ENCODE results near the gene ZEB2.

ZEB2 gene

GRCh38 chr2:144412709-144413108 lies 107.2 kb downstream of the ZEB2 start:
- no peak for DNase-seq

GRCh38 chr2:144411473-144411872 lies 108.4 kb downstream of the ZEB2 start:
- DNase-seq = no peak

GRCh38 chr2:144409241-144409640 lies 110.7 kb downstream of the ZEB2 start:
- no peak for DNase-seq

GRCh38 chr2:144407262-144407661 lies 112.7 kb downstream of the ZEB2 start:
- no peak for DNase-seq

- DNase-seq = no peak
Observed at GRCh38 chr2:144405982-144406788, 113.7 kb downstream of the ZEB2 start.

GRCh38 chr2:144405321-144405720 lies 114.6 kb downstream of the ZEB2 start:
- no peak for DNase-seq

GRCh38 chr2:144404586-144405314 lies 115.2 kb downstream of the ZEB2 start:
- no peak for DNase-seq

GRCh38 chr2:144403933-144404332 lies 116.0 kb downstream of the ZEB2 start:
- DNase-seq = peak; percentile 82

- DNase-seq = peak; percentile 81
Observed at GRCh38 chr2:144402251-144402650, 117.7 kb downstream of the ZEB2 start.

- DNase-seq = no peak
Observed at GRCh38 chr2:144401036-144401435, 118.9 kb downstream of the ZEB2 start.

GRCh38 chr2:144396318-144396717 lies 123.6 kb downstream of the ZEB2 start:
- DNase-seq = no peak

- no peak for DNase-seq
Observed at GRCh38 chr2:144390424-144391020, 129.4 kb downstream of the ZEB2 start.

GRCh38 chr2:144389930-144390311 lies 130.0 kb downstream of the ZEB2 start:
- DNase-seq = no peak

- peak; percentile 69 for DNase-seq
Observed at GRCh38 chr2:144389151-144389929, 130.6 kb downstream of the ZEB2 start.

- DNase-seq = no peak
Observed at GRCh38 chr2:144385381-144385780, 134.5 kb downstream of the ZEB2 start.

GRCh38 chr2:144383571-144384100 lies 136.3 kb downstream of the ZEB2 start:
- no peak for DNase-seq

GRCh38 chr2:144382849-144383248 lies 137.1 kb downstream of the ZEB2 start:
- DNase-seq = no peak

GRCh38 chr2:144381716-144382115 lies 138.2 kb downstream of the ZEB2 start:
- DNase-seq = no peak

- DNase-seq = no peak
Observed at GRCh38 chr2:144379851-144380311, 140.0 kb downstream of the ZEB2 start.

GRCh38 chr2:144378551-144378950 lies 141.4 kb downstream of the ZEB2 start:
- no peak for DNase-seq

GRCh38 chr2:144377914-144378313 lies 142.0 kb downstream of the ZEB2 start:
- no peak for DNase-seq

GRCh38 chr2:144376926-144377325 lies 143.0 kb downstream of the ZEB2 start:
- no peak for DNase-seq

GRCh38 chr2:144376460-144376859 lies 143.5 kb downstream of the ZEB2 start:
- DNase-seq = no peak

Measured in islet precursor cell (in vitro differentiated cells).